Measurements from ENCODE around the gene NDST1. TPM values are rescaled to one million over a fixed set of nuclear protein-coding genes. Genes with fewer than 3 reads are reported as not detected.

NDST1 gene
- total RNA-seq, 4 donors from 2014 or later, result 10.9 to 86.0 (median 42.5) TPM

GRCh38 chr5:150490296-150490669 is 17.6 kb upstream of the NDST1 start:
- Histone ChIP-seq H3K36me3 (no peaks in the 10 kb centered on the region), H3K27me3 (no peaks in the 10 kb centered on the region), H3K4me1 (peaks cover 4 to 37% of the 10 kb centered on the region in 2 donors), H3K27ac (peak overlapping the region; percentile 86 to 94), H3K4me3 (no peak overlapping the region), H3K9me3 (no peaks in the 10 kb centered on the region)
- intact Hi-C loops (cut with DNase I; ENCODE audit: low total_unique reads), result no loop called here
- DNase-seq, result no peak
- TF ChIP-seq POLR2A (IDR thresholded peaks at IDR 0.05), result no peak
- no peak for TF ChIP-seq CTCF (IDR thresholded peaks at IDR 0.05)

GRCh38 chr5:150490754-150491153 is 17.2 kb upstream of the NDST1 start:
- TF ChIP-seq POLR2A (IDR thresholded peaks at IDR 0.05), result no peak

GRCh38 chr5:150491876-150492275 is 16.1 kb upstream of the NDST1 start:
- no peak overlapping the region for H3K4me3 ChIP-seq
- TF ChIP-seq CTCF (IDR thresholded peaks at IDR 0.05) (no peak), POLR2A (IDR thresholded peaks at IDR 0.05) (no peak)
- no peaks in the 10 kb centered on the region for H3K27me3 ChIP-seq
- intact Hi-C loops (cut with DNase I; ENCODE audit: low total_unique reads), result no loop called here
- H3K9me3 ChIP-seq, result no peaks in the 10 kb centered on the region
- peak overlapping the region; percentile 28 to 94 for H3K27ac ChIP-seq
- no peak for DNase-seq
- peaks cover 4 to 37% of the 10 kb centered on the region in 2 donors for H3K4me1 ChIP-seq
- no peaks in the 10 kb centered on the region for H3K36me3 ChIP-seq

More at GRCh38 chr5:150490754-150491153, 17.2 kb upstream of the NDST1 start:
- H3K4me3 ChIP-seq, result no peak overlapping the region
- no peaks in the 10 kb centered on the region for H3K36me3 ChIP-seq
- H3K27ac ChIP-seq, result peak overlapping the region; percentile 86 to 94
- DNase-seq, result no peak
- intact Hi-C loops (cut with DNase I; ENCODE audit: low total_unique reads), result no loop called here
- H3K9me3 ChIP-seq, result no peaks in the 10 kb centered on the region
- H3K27me3 ChIP-seq, result no peaks in the 10 kb centered on the region
- peaks cover 4 to 37% of the 10 kb centered on the region in 2 donors for H3K4me1 ChIP-seq

GRCh38 chr5:150492621-150493020 is 15.3 kb upstream of the NDST1 start:
- H3K4me1 ChIP-seq, result peaks cover 0 to 41% of the 10 kb centered on the region in 2 donors

GRCh38 chr5:150496098-150496497 is 11.8 kb upstream of the NDST1 start:
- intact Hi-C loops (cut with DNase I; ENCODE audit: low total_unique reads), result no loop called here
- no peak for DNase-seq
- H3K27ac ChIP-seq, result peak overlapping the region; percentile 15 to 26

More at GRCh38 chr5:150492621-150493020, 15.3 kb upstream of the NDST1 start:
- no peak for DNase-seq
- Histone ChIP-seq H3K9me3 (no peaks in the 10 kb centered on the region), H3K27ac (peak overlapping the region in 1 of 2 donors; percentile 94), H3K27me3 (no peaks in the 10 kb centered on the region), H3K36me3 (no peaks in the 10 kb centered on the region), H3K4me3 (no peak overlapping the region)
- intact Hi-C loops (cut with DNase I; ENCODE audit: low total_unique reads), result no loop called here
- TF ChIP-seq CTCF (IDR thresholded peaks at IDR 0.05) (no peak), POLR2A (IDR thresholded peaks at IDR 0.05) (no peak)

More at GRCh38 chr5:150496098-150496497, 11.8 kb upstream of the NDST1 start:
- Histone ChIP-seq H3K27me3 (no peaks in the 10 kb centered on the region), H3K4me3 (no peak overlapping the region), H3K4me1 (peaks cover 0 to 20% of the 10 kb centered on the region in 2 donors), H3K9me3 (no peaks in the 10 kb centered on the region), H3K36me3 (no peaks in the 10 kb centered on the region)
- TF ChIP-seq POLR2A (IDR thresholded peaks at IDR 0.05) (no peak), CTCF (IDR thresholded peaks at IDR 0.05) (no peak)
